NCI-H1092 (cell line): ENCODE results near the gene PPP2R5D.
A peak's percentile ranks its signal among the peaks of the same experiment; 100 is the strongest.
"Not testable (repeated sequence)": the region's sequence is repeated elsewhere in the genome, so short reads cannot be mapped to it uniquely, and the experiment has no call there.

Source experiments
- DNase-seq: peaks from one replicate; lab custom pipeline; 2025; lab: John Stamatoyannopoulos, UW

The PPP2R5D gene

DNA sequence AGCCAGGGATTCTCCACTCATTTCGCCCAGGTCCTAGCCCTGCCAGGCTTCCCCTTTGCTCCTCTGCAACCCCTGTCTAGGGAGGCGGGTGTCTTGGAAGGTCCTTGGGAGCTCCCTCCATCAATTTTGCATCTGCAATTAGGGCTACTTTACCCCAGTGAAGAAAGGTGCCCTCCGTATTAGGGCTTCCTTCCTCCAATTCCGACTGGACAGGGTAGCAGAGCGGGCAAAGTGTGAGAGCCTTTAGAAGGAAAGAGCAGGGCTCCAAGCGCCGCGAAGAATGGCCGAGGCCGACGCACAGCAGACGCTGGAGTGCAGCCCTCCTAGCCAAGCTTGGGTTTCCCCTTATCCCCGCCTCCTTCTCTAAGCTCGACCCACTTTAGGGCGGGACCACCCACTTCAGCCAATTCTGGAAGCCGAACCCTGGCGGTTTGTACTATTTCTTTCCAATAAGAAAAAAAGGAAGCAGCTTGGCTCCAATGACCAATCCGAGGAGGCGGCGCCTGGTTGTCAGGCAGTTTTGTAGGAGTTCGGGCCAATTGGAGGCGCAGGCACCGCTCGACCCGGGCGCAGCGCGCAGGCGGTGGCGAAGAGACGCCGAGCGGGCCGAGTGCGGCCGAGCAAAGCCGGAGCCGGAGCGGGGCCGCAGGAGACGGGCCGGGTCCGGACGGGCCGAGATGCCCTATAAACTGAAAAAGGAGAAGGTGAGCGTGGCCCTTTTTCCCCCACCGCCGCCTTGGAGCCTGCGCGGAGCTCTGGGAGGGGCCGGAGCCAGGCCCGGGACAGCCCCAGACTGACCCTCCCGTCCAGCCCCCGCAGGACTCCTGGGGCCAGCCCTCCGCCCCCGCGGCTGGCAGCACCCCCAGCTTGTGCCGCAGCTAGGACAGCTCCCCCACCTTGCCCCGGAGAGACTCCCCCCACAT is at the start of gene PPP2R5D:
Gene PPP2R5D, plus strand, starts transcription at position 570 of the 923 bp plus-strand sequence. Its CDS starts 108 bp downstream, at position 678.
- peak; percentile 99 for DNase-seq

GRCh38 chr6:42935322-42935721 is 49.0 kb upstream of the PPP2R5D start:
- no peak for DNase-seq

- no peak for DNase-seq
Measured at GRCh38 chr6:42936398-42936797, 48.0 kb upstream of the PPP2R5D start.

GRCh38 chr6:42937548-42938427 is 46.6 kb upstream of the PPP2R5D start:
- no peak for DNase-seq

GRCh38 chr6:42938428-42938796 is 46.0 kb upstream of the PPP2R5D start:
- DNase-seq, result no peak

GRCh38 chr6:42938987-42939809 is 45.2 kb upstream of the PPP2R5D start:
- DNase-seq, result no peak

- no peak for DNase-seq
Measured at GRCh38 chr6:42939810-42940167, 44.6 kb upstream of the PPP2R5D start.

- no peak for DNase-seq
Measured at GRCh38 chr6:42940493-42941045, 43.8 kb upstream of the PPP2R5D start.

GRCh38 chr6:42941356-42941755 is 43.0 kb upstream of the PPP2R5D start:
- DNase-seq, result not testable (repeated sequence)

- no peak for DNase-seq
Measured at GRCh38 chr6:42942444-42942843, 41.9 kb upstream of the PPP2R5D start.

GRCh38 chr6:42947950-42948349 is 36.4 kb upstream of the PPP2R5D start:
- no peak for DNase-seq

DNA sequence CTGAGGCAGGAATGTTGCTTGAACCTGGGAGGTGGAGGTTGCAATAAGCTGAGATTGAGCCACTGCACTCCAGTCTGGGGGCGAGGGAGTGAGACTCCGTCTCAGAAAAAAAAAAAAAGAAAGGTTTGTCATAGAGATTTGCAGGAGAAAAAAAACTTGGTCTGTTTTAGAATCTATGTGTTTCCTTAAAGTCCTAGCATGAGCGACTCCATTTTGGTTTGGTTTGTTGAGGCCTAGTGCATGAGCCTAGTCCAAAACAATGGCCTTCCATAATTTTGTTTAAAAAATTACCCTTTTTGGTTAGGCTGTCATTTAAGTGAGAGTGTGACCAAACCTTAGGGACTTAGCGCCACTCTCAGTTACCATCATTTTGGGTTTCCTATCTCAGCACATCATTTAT is 32.0 kb upstream of the PPP2R5D start:
- DNase-seq, result no peak

- DNase-seq, result not testable (repeated sequence)
Measured at GRCh38 chr6:42954405-42954804, 30.0 kb upstream of the PPP2R5D start.

DNA sequence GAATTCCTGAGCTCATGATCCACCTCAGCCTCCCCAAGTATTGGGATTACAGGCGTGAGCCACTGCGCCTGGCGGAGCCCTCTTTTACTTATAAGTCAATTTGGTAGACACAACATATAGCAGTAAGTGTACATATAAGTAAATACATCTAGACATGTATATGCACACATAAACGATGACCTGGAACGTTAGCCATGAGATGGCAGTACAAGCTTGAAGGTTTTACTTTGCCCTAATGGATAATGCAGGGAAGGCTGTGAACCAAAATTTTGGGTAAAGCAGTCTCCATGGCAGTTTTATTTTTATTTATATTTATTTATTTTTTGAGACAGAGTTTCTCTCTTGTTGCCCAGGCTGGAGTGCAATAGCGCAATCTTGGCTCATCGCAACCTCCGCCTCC is 26.2 kb upstream of the PPP2R5D start:
- DNase-seq, result no peak

GRCh38 chr6:42959917-42960242 is 24.5 kb upstream of the PPP2R5D start:
- no peak for DNase-seq

GRCh38 chr6:42960243-42961019 is 23.9 kb upstream of the PPP2R5D start, which contains the start of gene GNMT:
TSS of gene GNMT (plus strand) at chr6:42960754. CDS start at chr6:42960768, 14 bp downstream.
- DNase-seq, result peak; percentile 42

DNA sequence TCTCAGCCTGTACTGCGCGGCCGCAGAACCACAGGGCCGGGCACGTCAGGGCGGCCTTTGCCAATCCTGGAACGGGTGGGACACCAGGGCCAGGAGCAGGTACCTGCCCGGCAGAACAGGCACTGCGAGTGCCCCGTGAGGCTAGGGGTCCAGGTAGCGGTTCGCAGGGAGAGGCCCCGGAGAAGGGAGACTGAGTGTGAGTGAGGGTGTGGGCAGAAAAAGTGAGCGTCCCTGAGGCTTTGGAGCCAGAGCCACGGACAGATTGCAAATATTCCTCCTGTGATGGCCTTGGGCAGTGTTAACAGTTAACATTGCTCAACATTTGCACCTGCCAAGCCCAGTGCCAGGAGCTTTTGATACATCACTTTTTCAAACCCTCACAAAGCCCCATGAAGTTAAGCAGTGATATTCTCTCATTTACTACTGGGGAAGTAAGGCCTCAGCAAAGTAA is 23.3 kb upstream of the PPP2R5D start:
- DNase-seq, result no peak

DNA sequence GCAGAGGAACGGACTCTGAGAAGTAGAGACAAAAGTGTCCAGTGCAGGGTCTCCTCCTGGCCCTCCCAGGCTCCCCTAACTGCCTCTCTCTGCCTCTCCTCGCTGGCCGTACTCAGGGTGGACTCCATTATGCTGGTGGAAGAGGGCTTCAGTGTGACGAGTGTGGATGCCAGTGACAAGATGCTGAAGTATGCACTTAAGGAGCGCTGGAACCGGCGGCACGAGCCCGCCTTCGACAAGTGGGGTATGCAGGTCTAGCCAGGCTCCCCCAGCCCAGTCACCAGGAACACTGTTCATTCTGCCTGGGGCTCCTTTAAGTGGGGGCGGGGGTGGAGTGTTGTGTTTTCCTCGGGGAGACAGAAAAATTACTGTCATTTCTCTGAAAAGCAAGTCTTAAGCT is 22.3 kb upstream of the PPP2R5D start:
- no peak for DNase-seq

- DNase-seq, result no peak
Measured at GRCh38 chr6:42962502-42963178, 21.7 kb upstream of the PPP2R5D start.

GRCh38 chr6:42963179-42963854 is 21.1 kb upstream of the PPP2R5D start:
- DNase-seq, result no peak
